GM23338 (cell line): ENCODE measurements around the gene PPP1R14B. TPM values are rescaled to one million over a fixed set of nuclear protein-coding genes. Genes with fewer than 3 reads are reported as not detected.

Experiments
- ATAC-seq: fragments of 200-7000 bp; cut with Tn5 transposase; 3 replicates; pipeline ENCODE4 v1.9.1; 2020
- DNase-seq: peaks from one replicate; pipeline ENCODE4 v3.0.0-alpha.2; 2015; ENCODE audit warnings: low spot score
- H2AFZ ChIP-seq: fragments of 200-600 bp; sonication (generic); 2 replicates; pipeline ENCODE4 v1.8.0; 2016; ENCODE audit warnings: antibody characterized with exemption, mild to moderate bottlenecking, moderate library complexity
- H3F3A ChIP-seq: fragments of 200-600 bp; sonication (generic); replicated peaks from 2 replicates; pipeline ENCODE4 v1.8.0; 2017; ENCODE audit warnings: antibody characterized with exemption, mixed run types, low read depth
- H3K27ac ChIP-seq: fragments of 200-600 bp; sonication (generic); 2 replicates; pipeline ENCODE4 v1.6.1; 2016; ENCODE audit warnings: low read depth
- H3K27me3 ChIP-seq: fragments of 200-600 bp; sonication (generic); 2 replicates; pipeline ENCODE4 v1.8.0; 2016; ENCODE audit warnings: mild to moderate bottlenecking, mixed run types, moderate library complexity; ENCODE audit not compliant: insufficient read depth
- H3K36me3 ChIP-seq: fragments of 200-600 bp; sonication (generic); 2 replicates; pipeline ENCODE4 v1.8.0; 2016; ENCODE audit warnings: mild to moderate bottlenecking; ENCODE audit not compliant: insufficient read depth
- H3K4me1 ChIP-seq: fragments of 200-600 bp; sonication (generic); 2 replicates; pipeline ENCODE4 v1.8.0; 2016; ENCODE audit warnings: mild to moderate bottlenecking, moderate library complexity; ENCODE audit not compliant: insufficient read depth
- H3K4me2 ChIP-seq: fragments of 200-600 bp; sonication (generic); 2 replicates; pipeline ENCODE4 v1.7.1; 2017; ENCODE audit warnings: mixed run types
- H3K4me3 ChIP-seq: fragments of 200-600 bp; sonication (generic); 2 replicates; pipeline ENCODE4 v1.6.1; 2016; ENCODE audit warnings: mixed run types
- H3K79me2 ChIP-seq: fragments of 200-600 bp; sonication (generic); replicated peaks from 2 replicates; pipeline ENCODE4 v1.8.0; 2017; ENCODE audit warnings: mild to moderate bottlenecking; ENCODE audit not compliant: insufficient read depth
- H3K9me2 ChIP-seq: fragments of 200-600 bp; sonication (generic); 2 replicates; pipeline ENCODE4 v1.8.0; 2017; ENCODE audit not compliant: insufficient read depth
- H4K20me1 ChIP-seq: fragments of 200-600 bp; sonication (generic); replicated peaks from 2 replicates; pipeline ENCODE4 v1.8.0; 2017; ENCODE audit warnings: mild to moderate bottlenecking; ENCODE audit not compliant: insufficient read depth
- H3K27ac Mint-ChIP-seq: 2 replicates; pipeline ENCODE4 v1.8.0; 2020; ENCODE audit warnings: inconsistent platforms, mild to moderate bottlenecking, moderate library complexity, mixed read lengths
- H3K27me3 Mint-ChIP-seq: 3 replicates; pipeline ENCODE4 v1.8.0; 2022; ENCODE audit warnings: low read depth, mild to moderate bottlenecking, moderate library complexity, mixed read lengths, inconsistent platforms; ENCODE audit not compliant: insufficient read depth, poor library complexity
- H3K36me3 Mint-ChIP-seq: 3 replicates; pipeline ENCODE4 v1.8.0; 2021; ENCODE audit warnings: low read depth, mild to moderate bottlenecking, inconsistent platforms, moderate library complexity, mixed read lengths
- H3K4me1 Mint-ChIP-seq: 3 replicates; pipeline ENCODE4 v1.8.0; 2020; ENCODE audit warnings: mild to moderate bottlenecking, inconsistent platforms, mixed read lengths
- H3K4me3 Mint-ChIP-seq: 3 replicates; pipeline ENCODE4 v1.8.0; 2021; ENCODE audit warnings: moderate library complexity, mild to moderate bottlenecking, inconsistent platforms, mixed read lengths
- H3K9me3 Mint-ChIP-seq: 3 replicates; pipeline ENCODE4 v1.8.0; 2020; ENCODE audit warnings: moderate library complexity, mild to moderate bottlenecking, inconsistent platforms, mixed read lengths
- EZH2phosphoT487 ChIP-seq: fragments of 200-600 bp; sonication (generic); IDR thresholded peaks from one replicate; pipeline ENCODE4 v1.8.1; 2018; ENCODE audit warnings: antibody characterized with exemption; ENCODE audit not compliant: unreplicated experiment
- POLR2AphosphoS5 ChIP-seq: IDR thresholded peaks from 2 replicates; pipeline ENCODE4 v1.6.1; 2016; ENCODE audit warnings: antibody characterized with exemption, low read depth
- ZNF114 ChIP-seq: fragments of 250-450 bp; sonication (Bioruptor Pico); IDR thresholded peaks from 2 replicates; pipeline ENCODE4 v1.5.0; 2020; ENCODE audit warnings: mild to moderate bottlenecking, moderate library complexity
- polyA plus RNA-seq: library from polyadenylated mRNA; unstranded; fragments of >200 nt; fragmentation: Nextera tagmentation; extraction: Ambion mirVana; gene quantifications from 2 replicates; pipeline ENCODE4 v1.2.1, GENCODE V29; 2016
- total RNA-seq: library from RNA; depleted of rRNA; stranded (reverse); fragments of >200 nt; shearing (Covaris generic); gene quantifications from 2 replicates; pipeline ENCODE4 v1.2.3, GENCODE V29; 2014
- TF ChIP-seq, protein P1 (sequence below), 2 experiments: fragments of 200-600 bp in 1 of 2; sonication (generic) in 1 of 2; conservative IDR thresholded peaks; 2 replicates each; pipeline versions ENCODE4 v1.5.1 to v1.6.1; 2016 to 2017; ENCODE audit warnings: antibody characterized with exemption in 2 of 2, low read depth in 2 of 2, mild to moderate bottlenecking in 2 of 2, moderate library complexity in 1 of 2

The PPP1R14B gene
- total and polyA plus RNA-seq, 2 experiments from 2014 or later = 250 to 315 TPM

DNA sequence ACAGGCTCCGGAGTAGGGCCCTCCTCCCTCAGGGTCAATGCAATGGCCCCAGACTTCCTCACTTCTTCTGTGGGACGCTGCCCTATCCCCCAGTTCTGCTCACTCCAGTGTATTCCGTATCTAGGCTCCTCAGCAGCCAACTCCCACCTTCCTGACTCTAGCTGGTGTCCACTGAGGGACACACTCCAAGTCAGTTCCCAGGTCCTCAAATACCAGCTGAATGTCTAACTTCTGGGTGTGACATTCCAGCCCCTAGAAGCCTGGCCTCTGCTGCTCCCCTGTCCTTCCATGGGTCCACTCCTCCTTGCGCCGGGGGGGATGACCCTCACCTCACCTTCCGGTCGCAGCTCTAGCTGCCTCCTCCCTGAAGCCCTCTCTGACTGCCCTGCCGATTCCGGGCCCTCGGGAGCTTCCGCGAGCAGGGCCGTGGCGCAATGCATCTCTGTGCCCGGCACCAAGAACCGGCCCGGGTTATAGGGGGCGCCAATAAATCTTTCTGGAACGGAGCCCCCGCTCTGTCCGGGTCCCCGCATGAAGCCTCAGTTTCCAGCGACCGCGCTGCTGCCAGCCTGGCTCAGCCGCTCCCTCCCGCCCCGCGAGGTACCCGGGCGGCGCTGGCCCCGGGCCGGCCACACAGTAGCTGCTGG, 22.3 kb upstream of the PPP1R14B start:
- H3K4me1 Mint-ChIP-seq = peaks cover 23% of the 10 kb centered on the region
- H2AFZ ChIP-seq = no peak overlapping the region
- peak overlapping the region; percentile 81 for H3K27ac ChIP-seq
- no peak for TF ChIP-seq POLR2AphosphoS5
- TF ChIP-seq EZH2phosphoT487 = no peak
- TF ChIP-seq, protein P1, sequence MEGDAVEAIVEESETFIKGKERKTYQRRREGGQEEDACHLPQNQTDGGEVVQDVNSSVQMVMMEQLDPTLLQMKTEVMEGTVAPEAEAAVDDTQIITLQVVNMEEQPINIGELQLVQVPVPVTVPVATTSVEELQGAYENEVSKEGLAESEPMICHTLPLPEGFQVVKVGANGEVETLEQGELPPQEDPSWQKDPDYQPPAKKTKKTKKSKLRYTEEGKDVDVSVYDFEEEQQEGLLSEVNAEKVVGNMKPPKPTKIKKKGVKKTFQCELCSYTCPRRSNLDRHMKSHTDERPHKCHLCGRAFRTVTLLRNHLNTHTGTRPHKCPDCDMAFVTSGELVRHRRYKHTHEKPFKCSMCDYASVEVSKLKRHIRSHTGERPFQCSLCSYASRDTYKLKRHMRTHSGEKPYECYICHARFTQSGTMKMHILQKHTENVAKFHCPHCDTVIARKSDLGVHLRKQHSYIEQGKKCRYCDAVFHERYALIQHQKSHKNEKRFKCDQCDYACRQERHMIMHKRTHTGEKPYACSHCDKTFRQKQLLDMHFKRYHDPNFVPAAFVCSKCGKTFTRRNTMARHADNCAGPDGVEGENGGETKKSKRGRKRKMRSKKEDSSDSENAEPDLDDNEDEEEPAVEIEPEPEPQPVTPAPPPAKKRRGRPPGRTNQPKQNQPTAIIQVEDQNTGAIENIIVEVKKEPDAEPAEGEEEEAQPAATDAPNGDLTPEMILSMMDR (conservative IDR thresholded peaks at IDR 0.05; ENCODE audit: low read depth in 2 of 2) = 0 out of 4 replicates have a peak, but pooled peaks of 1 of the 2 experiments have one; percentile 6
- H3K4me2 ChIP-seq = peak overlapping the region; percentile 94
- peaks cover 23% of the 10 kb centered on the region for H3K27me3 Mint-ChIP-seq
- peak; percentile 53 for DNase-seq
- ATAC-seq = peak; percentile 13
- H3K36me3 Mint-ChIP-seq = peaks cover 31% of the 10 kb centered on the region
- no peaks in the 10 kb centered on the region for H3K79me2 ChIP-seq
- H3K4me3 Mint-ChIP-seq = peak overlapping the region; percentile 94
- no peaks in the 10 kb centered on the region for H4K20me1 ChIP-seq
- H3K36me3 ChIP-seq = no peaks in the 10 kb centered on the region
- H3K9me2 ChIP-seq = no peaks in the 10 kb centered on the region
- H3F3A ChIP-seq = peaks cover 31% of the 10 kb centered on the region
- peaks cover 3% of the 10 kb centered on the region; the same call in 2 of the 3 replicates for H3K9me3 Mint-ChIP-seq
- no peaks in the 10 kb centered on the region for H3K27me3 ChIP-seq
- H3K27ac Mint-ChIP-seq = peak overlapping the region; percentile 73
- peak overlapping the region; percentile 73 for H3K4me3 ChIP-seq
- H3K4me1 ChIP-seq = peaks cover 11% of the 10 kb centered on the region; the same call in 1 of the 2 replicates

DNA sequence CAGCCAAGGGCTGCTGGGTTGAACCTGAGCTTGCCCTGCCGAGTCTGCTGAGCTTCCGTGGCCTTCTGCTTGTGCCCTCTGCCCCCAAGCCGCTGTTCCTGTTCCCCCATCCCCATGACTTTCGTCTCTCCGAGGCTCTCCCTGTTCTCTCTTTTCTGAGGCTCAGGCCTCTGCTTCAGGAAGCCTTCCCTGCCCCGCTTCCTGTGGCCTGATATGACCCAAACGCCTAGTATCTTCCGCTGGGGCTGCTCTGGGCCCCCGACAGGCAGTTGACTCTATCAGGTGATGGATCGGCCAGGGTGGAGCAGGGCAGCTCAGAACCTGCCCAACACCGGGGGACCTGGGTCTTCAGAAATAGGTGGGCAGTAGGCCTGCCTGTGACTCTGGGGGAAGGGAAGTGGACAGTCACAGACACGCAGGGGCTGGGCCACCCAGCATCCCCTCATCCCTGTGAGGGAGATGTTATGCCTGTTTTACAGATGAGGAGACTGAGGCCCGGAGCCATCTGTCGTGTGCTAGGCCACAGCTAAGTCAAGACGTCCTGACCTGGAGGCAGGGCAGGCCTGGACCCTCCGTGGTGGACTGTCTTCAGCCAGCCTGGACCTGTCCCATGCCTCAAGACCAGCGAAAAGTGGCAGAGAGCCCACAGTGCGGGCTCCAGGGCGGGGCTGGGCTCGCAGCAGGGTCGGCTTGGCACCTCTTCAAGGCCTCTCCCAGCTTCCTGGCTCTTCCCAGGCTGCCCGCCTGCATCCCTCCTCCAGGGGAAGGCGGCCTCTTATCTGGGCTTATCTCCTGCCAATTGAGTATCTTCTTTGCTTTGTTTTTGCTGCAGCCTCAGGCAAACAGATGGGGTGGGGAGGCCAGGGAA, 21.5 kb upstream of the PPP1R14B start:
- H3K27me3 Mint-ChIP-seq = peaks cover 23% of the 10 kb centered on the region
- peak overlapping the region; percentile 94 for H3K4me3 Mint-ChIP-seq
- Histone ChIP-seq H3K27ac (peak overlapping the region; percentile 81), H3K4me3 (peak overlapping the region; percentile 73), H3K9me2 (no peaks in the 10 kb centered on the region), H2AFZ (no peak overlapping the region), H3K4me1 (peaks cover 11% of the 10 kb centered on the region; the same call in 1 of the 2 replicates), H4K20me1 (no peaks in the 10 kb centered on the region), H3K36me3 (no peaks in the 10 kb centered on the region; the same call in 1 of the 2 replicates), H3K4me2 (peak overlapping the region; percentile 94), H3K79me2 (no peaks in the 10 kb centered on the region), H3K27me3 (no peaks in the 10 kb centered on the region), H3F3A (peaks cover 33% of the 10 kb centered on the region)
- peak overlapping the region; percentile 73; the same call in 1 of the 2 replicates for H3K27ac Mint-ChIP-seq
- no peak for TF ChIP-seq ZNF114 (CRISPR knock-in tag)
- ATAC-seq = no peak
- H3K36me3 Mint-ChIP-seq = peaks cover 37% of the 10 kb centered on the region
- peaks cover 23% of the 10 kb centered on the region for H3K4me1 Mint-ChIP-seq
- no peak for DNase-seq
- peaks cover 3% of the 10 kb centered on the region; the same call in 2 of the 3 replicates for H3K9me3 Mint-ChIP-seq
